Measurements from ENCODE around the gene ACVR1. TPM values are rescaled to one million over a fixed set of nuclear protein-coding genes. Genes with fewer than 3 reads are reported as not detected.

ACVR1 gene
- total RNA-seq, 1 donor from 2014 or later: 34.4 TPM

DNA sequence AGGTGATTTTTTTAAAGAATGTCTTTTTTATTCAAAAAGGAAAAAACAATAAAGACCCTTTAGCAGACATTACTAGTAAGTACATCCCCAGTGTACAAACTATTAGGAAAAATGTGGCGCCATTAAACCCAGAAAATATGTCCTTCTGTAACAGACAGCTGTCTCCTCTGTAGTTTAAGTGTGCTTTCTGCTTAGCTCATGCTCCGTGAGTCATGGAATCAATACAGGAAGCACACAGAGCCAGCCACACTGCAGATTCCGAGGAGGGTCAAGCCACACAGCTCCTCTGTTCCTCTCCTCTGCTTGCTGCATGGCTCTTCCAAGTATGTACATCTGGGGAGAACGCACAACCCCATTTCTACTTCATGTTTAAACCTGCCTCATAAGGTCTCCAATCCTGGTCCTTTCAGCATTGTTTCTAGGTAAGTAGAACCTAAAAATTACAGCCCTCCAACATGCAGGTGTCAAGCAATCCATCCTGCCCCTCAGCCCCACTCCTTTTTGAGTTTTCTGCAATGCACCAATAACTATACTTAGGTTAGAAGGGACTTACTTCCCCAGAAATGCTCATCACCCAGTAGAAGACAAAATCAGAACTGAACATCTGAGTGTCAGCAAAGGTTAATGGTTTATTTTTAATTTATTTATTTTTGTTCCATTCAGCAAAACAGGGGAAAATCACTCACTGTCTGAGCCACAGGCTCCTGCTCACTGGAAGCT, 37.5 kb downstream of the ACVR1 start:
- TF ChIP-seq, protein P1, sequence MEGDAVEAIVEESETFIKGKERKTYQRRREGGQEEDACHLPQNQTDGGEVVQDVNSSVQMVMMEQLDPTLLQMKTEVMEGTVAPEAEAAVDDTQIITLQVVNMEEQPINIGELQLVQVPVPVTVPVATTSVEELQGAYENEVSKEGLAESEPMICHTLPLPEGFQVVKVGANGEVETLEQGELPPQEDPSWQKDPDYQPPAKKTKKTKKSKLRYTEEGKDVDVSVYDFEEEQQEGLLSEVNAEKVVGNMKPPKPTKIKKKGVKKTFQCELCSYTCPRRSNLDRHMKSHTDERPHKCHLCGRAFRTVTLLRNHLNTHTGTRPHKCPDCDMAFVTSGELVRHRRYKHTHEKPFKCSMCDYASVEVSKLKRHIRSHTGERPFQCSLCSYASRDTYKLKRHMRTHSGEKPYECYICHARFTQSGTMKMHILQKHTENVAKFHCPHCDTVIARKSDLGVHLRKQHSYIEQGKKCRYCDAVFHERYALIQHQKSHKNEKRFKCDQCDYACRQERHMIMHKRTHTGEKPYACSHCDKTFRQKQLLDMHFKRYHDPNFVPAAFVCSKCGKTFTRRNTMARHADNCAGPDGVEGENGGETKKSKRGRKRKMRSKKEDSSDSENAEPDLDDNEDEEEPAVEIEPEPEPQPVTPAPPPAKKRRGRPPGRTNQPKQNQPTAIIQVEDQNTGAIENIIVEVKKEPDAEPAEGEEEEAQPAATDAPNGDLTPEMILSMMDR (IDR thresholded peaks at IDR 0.05): no peak
- Histone ChIP-seq H3K9me3 (no peaks in the 10 kb centered on the region), H3K4me1 (peaks cover 60% of the 10 kb centered on the region), H3K36me3 (no peaks in the 10 kb centered on the region), H3K27ac (peak overlapping the region; percentile 79), H3K27me3 (no peaks in the 10 kb centered on the region), H3K4me3 (peak overlapping the region; percentile 38)
- DNase-seq (no peak), ATAC-seq (peak; percentile 88)
- intact Hi-C loops (cut with DNase I): no loop called here

DNA sequence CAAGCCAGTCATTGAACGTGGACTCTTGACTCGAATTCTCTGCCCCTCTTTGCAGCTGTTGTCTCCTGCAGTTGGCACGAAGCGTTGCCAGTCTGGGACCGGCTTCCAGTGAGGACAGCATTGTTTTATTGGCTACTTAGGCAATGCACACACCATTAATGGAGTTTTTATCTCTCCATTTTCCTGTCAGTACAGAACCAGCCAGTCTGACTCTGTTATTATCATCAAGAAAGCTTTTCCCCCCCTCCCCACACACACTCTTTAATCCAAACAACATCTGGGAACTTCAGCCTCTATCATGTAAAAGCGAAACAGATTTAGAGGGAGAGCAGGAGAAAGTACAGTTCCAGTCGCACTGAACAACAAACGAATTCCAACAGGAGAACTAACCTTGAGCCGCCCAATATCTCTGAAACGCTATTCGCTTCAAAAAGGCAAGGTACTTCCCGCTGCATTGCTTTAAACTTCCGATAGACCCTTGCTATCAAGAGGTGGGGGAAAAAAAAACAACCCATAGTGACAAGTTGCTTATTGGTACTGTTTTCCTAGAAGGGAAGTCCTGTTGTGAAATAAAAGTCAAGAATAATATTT, 38.2 kb downstream of the ACVR1 start:
- no peak for DNase-seq
- TF ChIP-seq, protein P1 (IDR thresholded peaks at IDR 0.05): no peak
- Histone ChIP-seq H3K9me3 (no peaks in the 10 kb centered on the region), H3K36me3 (no peaks in the 10 kb centered on the region), H3K4me3 (peak overlapping the region; percentile 38), H3K27ac (peak overlapping the region; percentile 79), H3K27me3 (no peaks in the 10 kb centered on the region), H3K4me1 (peaks cover 58% of the 10 kb centered on the region)
- no peak for ATAC-seq
- intact Hi-C loops (cut with DNase I): no loop called here

DNA sequence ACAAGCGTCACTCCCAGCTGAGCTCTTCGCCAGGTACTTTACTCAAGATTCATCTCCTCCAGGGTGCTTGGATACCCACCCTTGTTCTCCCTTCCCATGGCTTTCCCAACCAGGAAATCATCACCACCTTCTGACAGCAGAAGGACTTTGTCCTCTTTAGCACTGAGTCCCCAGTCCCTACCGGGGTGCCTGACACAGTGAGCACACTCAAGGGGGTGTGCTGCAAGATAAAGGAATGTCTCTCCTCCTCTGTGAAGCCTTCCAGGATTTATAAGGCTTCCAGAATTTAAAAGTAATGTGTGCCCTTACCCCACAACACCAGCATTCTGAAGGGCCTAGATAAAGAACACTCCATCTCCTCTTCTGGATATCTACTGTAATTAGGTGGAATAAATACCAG, 39.6 kb downstream of the ACVR1 start:
- Histone ChIP-seq H3K4me1 (peaks cover 54% of the 10 kb centered on the region), H3K9me3 (no peaks in the 10 kb centered on the region), H3K27me3 (no peaks in the 10 kb centered on the region), H3K4me3 (no peak overlapping the region), H3K27ac (no peak overlapping the region), H3K36me3 (no peaks in the 10 kb centered on the region)
- DNase-seq (no peak), ATAC-seq (peak; percentile 9)
- intact Hi-C loops (cut with DNase I): no loop called here
- TF ChIP-seq, protein P1 (IDR thresholded peaks at IDR 0.05): no peak

DNA sequence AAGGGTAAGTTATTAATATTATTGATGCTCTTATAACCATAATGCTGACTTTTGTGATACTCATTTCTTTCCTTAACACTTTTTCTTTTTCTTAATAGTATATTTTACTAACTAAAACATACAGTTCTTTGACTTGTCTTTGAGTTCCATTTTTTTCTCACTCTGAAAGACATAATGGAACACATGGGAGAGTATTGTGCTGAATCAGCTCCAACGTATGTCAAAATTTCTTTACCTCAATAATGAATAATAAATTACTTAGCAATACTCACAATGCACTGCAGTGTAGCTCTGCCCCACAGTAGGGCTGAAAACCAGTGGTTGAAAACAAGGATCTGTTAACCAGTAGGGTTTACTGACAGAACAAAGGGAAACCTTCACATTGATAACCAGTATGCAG, 40.7 kb downstream of the ACVR1 start:
- TF ChIP-seq, protein P1 (IDR thresholded peaks at IDR 0.05): no peak
- Histone ChIP-seq H3K4me1 (peaks cover 58% of the 10 kb centered on the region), H3K27ac (no peak overlapping the region), H3K27me3 (no peaks in the 10 kb centered on the region), H3K36me3 (no peaks in the 10 kb centered on the region), H3K9me3 (no peaks in the 10 kb centered on the region), H3K4me3 (no peak overlapping the region)
- ATAC-seq (no peak), DNase-seq (no peak)
- intact Hi-C loops (cut with DNase I): no loop called here

DNA sequence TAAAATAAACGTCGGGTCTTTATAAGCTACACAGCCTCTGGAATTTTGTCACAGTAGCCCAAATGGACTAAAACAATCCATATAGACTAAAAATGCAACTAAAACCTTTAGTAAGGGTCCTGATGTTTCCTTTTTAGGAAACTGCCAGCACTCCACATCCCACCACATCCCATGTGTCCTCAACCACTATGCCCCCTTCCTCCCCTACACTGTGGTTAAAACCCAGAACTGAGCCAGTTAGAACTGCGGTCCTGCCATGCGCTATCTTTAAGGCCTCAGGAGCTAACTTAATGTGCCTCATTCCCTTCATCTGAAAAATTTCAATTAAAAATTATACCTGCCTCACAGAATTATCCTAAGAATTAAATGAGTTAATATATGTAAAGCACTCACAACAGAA, 41.1 kb downstream of the ACVR1 start:
- ATAC-seq (no peak), DNase-seq (no peak)
- no peaks in the 10 kb centered on the region for H3K36me3 ChIP-seq
- H3K27me3 ChIP-seq: no peaks in the 10 kb centered on the region
- H3K27ac ChIP-seq: no peak overlapping the region
- TF ChIP-seq, protein P1 (IDR thresholded peaks at IDR 0.05): no peak
- no peaks in the 10 kb centered on the region for H3K9me3 ChIP-seq
- intact Hi-C loops (cut with DNase I): no loop called here
- no peak overlapping the region for H3K4me3 ChIP-seq
- peaks cover 56% of the 10 kb centered on the region for H3K4me1 ChIP-seq
